Naive thymus-derived CD8-positive, alpha-beta T cell (primary cell): Measurements from ENCODE around the gene CCR4. TPM values are rescaled to one million over a fixed set of nuclear protein-coding genes. Genes with fewer than 3 reads are reported as not detected.
"Not testable (repeated sequence)": the region's sequence is repeated elsewhere in the genome, so short reads cannot be mapped to it uniquely, and the experiment has no call there.

Experiments used
- ATAC-seq, 2 donors: fragments of 150-1000 bp; cut with Tn5 transposase in 1 of 2; sonication (Bioruptor Pico), chemical (Tn5 transposase) in 1 of 2; 1 replicate in 1 of 2; 2 replicates in 1 of 2; pipeline ENCODE4 v1.10.0; 2021; ENCODE audit warnings: mild to moderate bottlenecking in 2 of 2, moderate library complexity in 2 of 2
- POLR2A ChIA-PET: fragments of 350-600 bp; sonication (Branson Sonifier 250); formaldehyde crosslinking; loops from one replicate; lab custom pipeline; 2021; ENCODE audit warnings: antibody characterized with exemption; lab: Charles Lee
- DNase-seq, 10 donors: peaks; one replicate each; pipeline versions ENCODE4 v3.0.0 to v3.0.0-alpha.2; 2020 to 2022
- H3K27ac Mint-ChIP-seq, 10 donors: one replicate each; pipeline ENCODE4 v1.8.0; 2020 to 2022; ENCODE audit warnings: mild to moderate bottlenecking in 10 of 10, mixed read lengths in 10 of 10, moderate library complexity in 4 of 10, inconsistent platforms in 1 of 10
- H3K27me3 Mint-ChIP-seq, 5 donors: one replicate each; pipeline ENCODE4 v1.8.0; 2021 to 2022; ENCODE audit warnings: mixed read lengths in 5 of 5
- H3K36me3 Mint-ChIP-seq, 3 donors: one replicate each; pipeline ENCODE4 v1.8.0; 2020 to 2022; ENCODE audit warnings: mixed read lengths in 3 of 3, mild to moderate bottlenecking in 2 of 3, inconsistent platforms in 1 of 3
- H3K4me1 Mint-ChIP-seq, 4 donors: one replicate each; pipeline ENCODE4 v1.8.0; 2021 to 2022; ENCODE audit warnings: mixed read lengths in 4 of 4
- H3K4me3 Mint-ChIP-seq, 10 donors: one replicate each; pipeline ENCODE4 v1.8.0; 2020 to 2022; ENCODE audit warnings: mild to moderate bottlenecking in 10 of 10, mixed read lengths in 10 of 10, moderate library complexity in 6 of 10, inconsistent platforms in 1 of 10
- H3K9me3 Mint-ChIP-seq, 9 donors: one replicate each; pipeline ENCODE4 v1.8.0; 2020 to 2022; ENCODE audit warnings: mixed read lengths in 9 of 9, mild to moderate bottlenecking in 3 of 9, inconsistent platforms in 1 of 9, moderate library complexity in 1 of 9
- polyA plus RNA-seq, 3 donors: library from polyadenylated mRNA; unstranded; fragments of 300-500 nt; fragmentation: Illumina TruSeq; gene quantifications; one replicate each; pipeline ENCODE4 v1.2.3, GENCODE V29; 2021
- total RNA-seq, 8 experiments: library from RNA in 2 of 8; stranded (reverse) in 2 of 8; gene quantifications; one replicate each; pipeline ENCODE4 v1.2.3 and lab custom pipeline; 2021 to 2026

The CCR4 gene
- total and polyA plus RNA-seq, 5 experiments from 2014 or later = 0.09 to 0.23 (median 0.13) TPM; not detected in 1

DNA sequence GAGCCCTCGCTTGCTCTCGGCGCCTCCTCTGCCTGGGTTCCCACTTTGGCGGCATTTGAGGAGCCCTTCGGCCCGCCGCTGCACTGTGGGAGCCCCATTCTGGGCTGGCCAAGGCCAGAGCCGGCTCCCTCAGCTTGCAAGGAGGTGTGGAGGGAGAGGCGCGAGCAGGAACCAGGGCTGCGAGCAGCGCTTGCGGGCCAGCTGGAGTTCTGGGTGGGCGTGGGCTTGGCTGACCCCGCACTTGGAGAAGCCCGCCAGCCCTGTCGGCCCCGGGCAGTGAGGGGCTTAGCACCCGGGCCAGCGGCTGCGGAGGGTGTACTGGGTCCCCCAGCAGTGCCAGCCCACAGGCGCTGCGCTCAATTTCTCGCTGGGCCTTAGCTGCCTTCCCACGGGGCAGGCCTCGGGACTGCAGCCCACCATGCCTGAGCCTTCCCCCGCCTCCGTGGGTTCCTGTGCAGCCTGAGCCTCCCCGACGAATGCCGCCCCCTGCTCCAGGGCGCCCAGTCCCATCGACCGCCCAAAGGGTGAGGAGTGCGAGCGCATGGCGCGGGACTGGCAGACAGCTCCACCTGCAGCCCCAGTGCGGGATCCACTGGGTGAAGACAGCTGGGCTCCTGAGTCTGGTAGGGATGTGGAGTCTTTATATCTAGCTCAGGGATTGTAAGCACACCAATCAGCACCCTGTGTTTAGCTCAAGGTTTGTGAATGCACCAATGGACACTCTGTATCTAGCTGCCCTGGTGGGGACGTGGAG lies 11.7 kb upstream of the CCR4 start:
- POLR2A ChIA-PET, H3K36me3 Mint-ChIP-seq, ATAC-seq, H3K9me3 Mint-ChIP-seq, DNase-seq, H3K4me3 Mint-ChIP-seq, H3K27ac Mint-ChIP-seq, H3K4me1 Mint-ChIP-seq, H3K27me3 Mint-ChIP-seq: not testable (repeated sequence)

DNA sequence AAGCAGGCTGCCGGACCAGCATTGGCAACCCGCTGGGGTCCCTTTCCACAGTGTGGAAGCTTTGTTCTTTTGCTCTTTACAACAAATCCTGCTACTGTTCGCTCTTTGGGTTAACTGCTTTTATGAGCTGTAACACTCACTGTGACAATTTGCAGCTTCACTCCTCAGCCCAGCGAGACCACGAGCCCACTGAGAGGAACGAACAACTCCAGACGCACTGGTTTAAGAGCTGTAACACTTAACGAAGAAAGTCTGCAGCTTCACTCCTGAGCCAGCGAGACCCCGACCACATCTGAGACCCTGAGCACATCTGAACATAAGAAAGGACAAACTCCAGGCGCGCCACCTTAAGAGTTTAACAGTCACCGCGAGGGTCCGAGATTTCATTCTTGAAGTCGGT lies 10.7 kb upstream of the CCR4 start:
- H3K36me3 Mint-ChIP-seq = no peaks in the 10 kb centered on the region
- H3K9me3 Mint-ChIP-seq = no peaks in the 10 kb centered on the region
- H3K4me3 Mint-ChIP-seq = no peak overlapping the region
- ATAC-seq (no peak), DNase-seq (no peak)
- no peaks in the 10 kb centered on the region for H3K27me3 Mint-ChIP-seq
- no peak overlapping the region for H3K27ac Mint-ChIP-seq
- POLR2A ChIA-PET = no interaction called here
- no peaks in the 10 kb centered on the region for H3K4me1 Mint-ChIP-seq

DNA sequence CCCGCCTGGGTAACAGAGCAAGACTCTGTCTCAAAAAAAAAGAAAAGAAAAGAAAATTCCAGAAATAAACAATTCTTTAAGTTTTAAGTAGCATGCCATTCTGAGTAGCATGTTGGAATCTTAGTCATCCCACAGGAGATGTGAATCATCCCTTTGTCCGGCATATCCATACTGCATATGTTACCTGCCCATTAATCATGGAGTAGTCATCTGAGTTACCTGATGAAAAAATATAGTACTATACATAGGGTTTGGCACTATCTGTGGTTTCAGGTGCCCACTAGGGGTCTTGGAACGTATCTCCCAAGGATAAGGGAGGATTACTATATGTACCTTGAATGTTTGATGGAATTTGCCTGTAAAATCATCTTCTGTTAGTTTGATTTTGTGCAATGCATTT lies 6.3 kb upstream of the CCR4 start:
- peaks cover 0 to 7% (median 1%) of the 10 kb centered on the region in 4 donors for H3K4me1 Mint-ChIP-seq

DNA sequence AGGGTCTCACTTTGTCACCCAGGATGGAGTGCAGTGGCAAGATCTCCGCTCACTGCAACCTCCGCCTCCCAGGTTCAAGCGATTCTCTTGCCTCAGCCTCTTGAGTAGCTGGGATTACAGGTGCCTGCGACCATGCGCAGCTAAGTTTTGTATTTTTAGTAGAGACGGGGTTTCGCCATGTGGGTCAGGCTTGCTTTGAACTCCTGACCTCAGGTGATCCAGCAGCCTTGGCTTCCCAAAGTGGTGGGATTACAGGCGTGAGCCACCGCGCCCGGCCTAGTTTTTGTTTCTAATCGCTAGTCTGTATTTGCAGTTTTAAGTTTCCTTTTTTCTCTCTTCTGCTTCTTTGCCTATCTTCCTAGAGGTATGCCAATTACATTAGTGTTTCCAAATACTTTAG lies 5.8 kb upstream of the CCR4 start:
- DNase-seq = peak in 2 of 10 donors; percentile 49 to 51
- H3K4me3 Mint-ChIP-seq, H3K27ac Mint-ChIP-seq, H3K9me3 Mint-ChIP-seq, ATAC-seq, H3K36me3 Mint-ChIP-seq, H3K27me3 Mint-ChIP-seq, H3K4me1 Mint-ChIP-seq: not testable (repeated sequence)
- POLR2A ChIA-PET = interaction anchor here (0.7 kb wide), 1 partner anchor 168 kb away, joined by 5 read pairs; no protein-coding TSS in a partner anchor

More for the DNA sequence above, 6.3 kb upstream of the CCR4 start:
- H3K27ac Mint-ChIP-seq = no peak overlapping the region
- DNase-seq = no peak
- no peaks in the 10 kb centered on the region for H3K27me3 Mint-ChIP-seq
- H3K36me3 Mint-ChIP-seq = no peaks in the 10 kb centered on the region
- no peak for ATAC-seq
- POLR2A ChIA-PET = interaction anchor here (0.7 kb wide), 1 partner anchor 168 kb away, joined by 5 read pairs; no protein-coding TSS in a partner anchor
- no peaks in the 10 kb centered on the region for H3K9me3 Mint-ChIP-seq
- no peak overlapping the region for H3K4me3 Mint-ChIP-seq

DNA sequence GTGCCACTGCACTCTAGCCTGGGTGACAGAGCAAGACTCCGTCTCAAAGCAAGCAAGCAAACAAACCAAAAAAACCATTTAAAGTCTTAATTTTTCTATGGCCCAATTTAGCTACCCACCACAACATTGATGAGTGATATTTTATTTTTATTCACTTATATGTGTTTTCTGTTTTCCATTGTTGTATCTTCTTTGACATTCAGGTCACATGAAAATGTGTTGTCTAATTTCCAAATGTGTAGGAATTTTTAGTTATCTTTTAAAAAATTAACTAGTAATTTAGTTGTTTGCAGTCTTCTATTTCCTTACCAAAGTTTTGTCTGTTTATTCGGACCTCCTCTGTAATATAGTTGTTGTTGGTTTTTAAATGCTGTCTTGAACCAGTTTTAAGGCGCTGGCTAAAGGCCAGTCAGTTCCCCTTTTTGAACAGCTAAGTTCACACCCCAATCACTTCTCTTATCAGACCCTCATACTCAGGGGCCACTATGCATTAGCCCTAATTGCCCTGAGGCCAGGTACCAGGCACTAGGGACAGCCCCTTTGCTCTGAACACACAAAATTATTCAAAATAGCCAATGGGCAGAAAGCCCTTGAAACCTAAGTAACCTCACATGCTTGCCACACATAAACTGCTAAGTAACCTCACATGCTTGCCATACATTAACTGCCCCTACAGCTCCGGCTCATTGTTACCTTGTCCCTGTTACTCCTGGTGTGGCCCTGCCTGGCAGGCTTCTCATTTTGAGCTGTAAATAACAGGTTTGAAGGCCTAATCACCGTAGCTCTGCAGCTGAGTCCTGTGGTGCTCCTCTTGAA lies 4.3 kb upstream of the CCR4 start:
- H3K4me1 Mint-ChIP-seq = peaks cover 5 to 15% (median 9%) of the 10 kb centered on the region in 4 donors
- ATAC-seq (no peak), DNase-seq (no peak)
- no peaks in the 10 kb centered on the region for H3K27me3 Mint-ChIP-seq
- H3K36me3 Mint-ChIP-seq = no peaks in the 10 kb centered on the region
- POLR2A ChIA-PET = interaction anchor here (1.4 kb wide), 1 partner anchor 127 kb away, joined by 5 read pairs; no protein-coding TSS in a partner anchor
- H3K9me3 Mint-ChIP-seq = no peaks in the 10 kb centered on the region
- H3K4me3 Mint-ChIP-seq = no peak overlapping the region
- no peak overlapping the region for H3K27ac Mint-ChIP-seq

DNA sequence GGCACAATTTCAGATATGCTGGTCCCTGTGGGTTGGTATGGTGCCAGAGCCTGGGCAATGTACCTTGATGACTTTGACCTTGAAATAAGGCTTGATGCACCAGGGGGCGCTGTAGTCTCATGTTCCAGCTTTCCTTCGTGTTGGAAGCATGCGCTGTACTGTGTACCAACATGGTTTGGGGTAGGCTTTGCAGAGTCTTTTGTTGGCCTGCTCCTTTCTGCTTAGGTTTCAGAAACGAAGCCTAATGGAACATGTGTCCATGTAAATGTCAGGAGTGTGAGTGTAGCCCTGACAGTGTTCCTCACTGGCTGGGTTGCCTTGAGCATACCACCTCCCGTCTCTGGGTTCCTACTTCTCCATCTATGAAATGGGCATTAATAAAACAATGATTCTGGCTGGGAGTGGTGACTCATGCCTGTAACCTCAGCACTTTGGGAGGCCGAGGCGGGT lies 3.6 kb upstream of the CCR4 start:
- no peaks in the 10 kb centered on the region for H3K36me3 Mint-ChIP-seq
- DNase-seq (peak; percentile 70 to 91 (median 84)), ATAC-seq (peak; percentile 85 to 95)
- no peak overlapping the region for H3K27ac Mint-ChIP-seq
- peaks cover 5 to 15% (median 11%) of the 10 kb centered on the region in 4 donors for H3K4me1 Mint-ChIP-seq
- no peak overlapping the region for H3K4me3 Mint-ChIP-seq
- no peaks in the 10 kb centered on the region for H3K27me3 Mint-ChIP-seq
- no peaks in the 10 kb centered on the region for H3K9me3 Mint-ChIP-seq
- POLR2A ChIA-PET = interaction anchor here (1.4 to 1.6 kb wide), 2 partner anchors 101 to 127 kb away, joined by 5 read pairs; no protein-coding TSS in a partner anchor

DNA sequence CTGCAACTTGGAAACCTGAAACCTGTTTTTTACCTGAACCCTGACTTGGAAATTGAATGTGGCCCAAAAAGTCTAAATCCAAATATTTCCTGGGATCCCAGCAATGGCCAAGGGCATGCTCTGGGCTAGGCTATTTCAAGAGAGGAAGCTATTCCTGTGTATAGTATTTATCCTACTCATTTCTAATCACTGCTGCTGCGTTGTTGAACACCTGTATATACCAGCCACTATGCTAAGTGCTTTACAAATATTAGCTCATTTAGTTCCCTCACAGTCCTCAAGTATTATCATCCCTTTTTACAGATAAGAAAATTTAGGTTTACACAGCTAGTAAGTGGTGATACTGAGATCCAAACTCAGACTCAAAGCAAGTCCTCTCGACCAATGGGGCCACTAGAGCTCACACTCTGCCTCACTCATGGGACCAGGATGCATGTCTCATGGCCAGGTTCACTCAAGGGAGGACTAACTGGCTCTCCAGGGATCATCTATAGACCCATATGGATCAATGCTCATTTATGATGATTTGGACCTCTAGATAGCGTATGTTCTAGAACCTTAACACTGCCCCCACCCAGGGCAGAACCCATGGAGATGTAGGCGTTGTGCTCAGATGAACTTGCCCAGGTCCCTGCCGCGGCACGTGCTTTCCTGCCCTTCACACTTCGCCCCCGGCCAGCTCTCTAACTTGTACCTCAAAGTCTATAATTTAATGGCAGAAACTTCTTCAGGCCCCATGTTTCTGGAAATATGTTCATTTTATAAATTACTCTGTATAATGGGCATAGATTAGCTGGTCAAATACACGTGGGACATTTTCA lies 2.6 kb upstream of the CCR4 start:
- no peak overlapping the region for H3K4me3 Mint-ChIP-seq
- H3K27ac Mint-ChIP-seq = no peak overlapping the region
- POLR2A ChIA-PET = interaction anchor here (1.6 kb wide), 1 partner anchor 100 kb away, joined by 5 read pairs; no protein-coding TSS in a partner anchor

DNA sequence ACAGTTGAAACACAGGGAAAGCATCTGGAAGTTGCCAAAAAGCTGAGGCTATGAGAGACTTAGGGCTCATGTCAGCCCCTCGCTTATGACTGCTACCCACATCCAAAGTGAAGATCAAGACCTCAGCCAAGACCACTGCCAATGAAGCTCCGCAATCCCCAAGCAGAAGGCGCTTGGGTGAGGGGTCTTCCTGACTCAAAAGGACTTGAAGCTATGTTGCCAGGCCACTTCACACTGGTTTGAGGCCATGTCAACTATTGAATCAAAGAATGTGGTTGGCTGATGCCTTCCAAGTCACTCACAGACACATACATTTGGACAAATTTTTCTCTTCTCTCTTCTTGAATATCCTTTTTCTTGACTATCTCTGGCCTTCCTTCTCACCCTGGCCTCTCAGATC lies 928 bp upstream of the CCR4 start:
- no peaks in the 10 kb centered on the region for H3K27me3 Mint-ChIP-seq
- H3K27ac Mint-ChIP-seq = peak overlapping the region in 1 of 10 donors; percentile 31
- no peak for ATAC-seq
- H3K4me3 Mint-ChIP-seq = peak overlapping the region in 1 of 10 donors; percentile 52
- H3K9me3 Mint-ChIP-seq = no peaks in the 10 kb centered on the region
- POLR2A ChIA-PET = no interaction called here
- H3K36me3 Mint-ChIP-seq = no peaks in the 10 kb centered on the region
- H3K4me1 Mint-ChIP-seq = peaks cover 7 to 15% (median 11%) of the 10 kb centered on the region in 4 donors
- DNase-seq = no peak

More for the DNA sequence above, 2.6 kb upstream of the CCR4 start:
- H3K4me1 Mint-ChIP-seq = peaks cover 7 to 15% (median 11%) of the 10 kb centered on the region in 4 donors
- ATAC-seq = no peak
- no peaks in the 10 kb centered on the region for H3K27me3 Mint-ChIP-seq
- no peaks in the 10 kb centered on the region for H3K9me3 Mint-ChIP-seq
- no peaks in the 10 kb centered on the region for H3K36me3 Mint-ChIP-seq
- no peak for DNase-seq

DNA sequence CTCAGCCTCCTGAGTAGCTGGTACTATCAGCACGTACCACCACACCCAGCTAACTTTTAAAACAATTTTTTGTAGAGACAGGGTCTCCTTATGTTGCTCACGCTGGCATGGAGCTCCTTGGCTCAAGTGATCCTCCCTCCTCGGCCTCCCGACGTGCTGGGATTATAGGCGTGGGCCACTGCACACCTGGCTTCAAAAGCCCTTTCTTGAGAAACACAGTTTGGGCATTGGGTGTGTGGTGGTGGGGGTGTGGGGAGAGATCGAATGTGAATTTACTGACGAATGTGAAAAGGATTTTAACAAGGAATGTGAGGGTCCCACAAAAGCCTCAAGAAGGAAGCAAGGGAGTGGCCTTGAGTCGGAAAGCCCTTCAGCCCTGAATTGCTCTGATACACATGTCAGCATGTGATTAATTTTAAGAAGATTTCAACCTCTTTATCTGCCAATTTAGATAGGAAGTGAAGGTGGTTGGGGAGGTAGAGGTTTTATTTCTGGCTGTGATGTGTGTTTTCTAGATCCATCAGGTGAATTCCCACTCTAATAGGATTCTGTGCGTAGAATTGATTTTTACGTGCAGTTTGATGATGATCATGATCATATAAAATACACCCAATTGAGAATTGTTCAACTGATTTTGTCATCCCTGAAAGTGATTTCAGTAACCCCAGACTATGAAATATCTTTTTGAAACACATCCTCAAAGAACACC lies 1.1 kb downstream of the CCR4 start:
- Mint-ChIP-seq H3K27ac (peak overlapping the region in 2 of 10 donors; percentile 19 to 43), H3K9me3 (no peaks in the 10 kb centered on the region), H3K4me1 (peaks cover 7 to 14% (median 11%) of the 10 kb centered on the region in 4 donors), H3K27me3 (peaks cover 0 to 2% (median 0%) of the 10 kb centered on the region in 5 donors), H3K4me3 (peak overlapping the region in 2 of 10 donors; percentile 54 to 75), H3K36me3 (no peaks in the 10 kb centered on the region)
- POLR2A ChIA-PET = no interaction called here
- ATAC-seq (no peak), DNase-seq (no peak)

DNA sequence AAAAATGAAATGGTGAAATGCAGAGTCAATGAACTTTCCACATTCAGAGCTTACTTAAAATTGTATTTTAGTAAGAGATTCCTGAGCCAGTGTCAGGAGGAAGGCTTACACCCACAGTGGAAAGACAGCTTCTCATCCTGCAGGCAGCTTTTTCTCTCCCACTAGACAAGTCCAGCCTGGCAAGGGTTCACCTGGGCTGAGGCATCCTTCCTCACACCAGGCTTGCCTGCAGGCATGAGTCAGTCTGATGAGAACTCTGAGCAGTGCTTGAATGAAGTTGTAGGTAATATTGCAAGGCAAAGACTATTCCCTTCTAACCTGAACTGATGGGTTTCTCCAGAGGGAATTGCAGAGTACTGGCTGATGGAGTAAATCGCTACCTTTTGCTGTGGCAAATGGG lies 3.1 kb downstream of the CCR4 start:
- POLR2A ChIA-PET = no interaction called here

DNA sequence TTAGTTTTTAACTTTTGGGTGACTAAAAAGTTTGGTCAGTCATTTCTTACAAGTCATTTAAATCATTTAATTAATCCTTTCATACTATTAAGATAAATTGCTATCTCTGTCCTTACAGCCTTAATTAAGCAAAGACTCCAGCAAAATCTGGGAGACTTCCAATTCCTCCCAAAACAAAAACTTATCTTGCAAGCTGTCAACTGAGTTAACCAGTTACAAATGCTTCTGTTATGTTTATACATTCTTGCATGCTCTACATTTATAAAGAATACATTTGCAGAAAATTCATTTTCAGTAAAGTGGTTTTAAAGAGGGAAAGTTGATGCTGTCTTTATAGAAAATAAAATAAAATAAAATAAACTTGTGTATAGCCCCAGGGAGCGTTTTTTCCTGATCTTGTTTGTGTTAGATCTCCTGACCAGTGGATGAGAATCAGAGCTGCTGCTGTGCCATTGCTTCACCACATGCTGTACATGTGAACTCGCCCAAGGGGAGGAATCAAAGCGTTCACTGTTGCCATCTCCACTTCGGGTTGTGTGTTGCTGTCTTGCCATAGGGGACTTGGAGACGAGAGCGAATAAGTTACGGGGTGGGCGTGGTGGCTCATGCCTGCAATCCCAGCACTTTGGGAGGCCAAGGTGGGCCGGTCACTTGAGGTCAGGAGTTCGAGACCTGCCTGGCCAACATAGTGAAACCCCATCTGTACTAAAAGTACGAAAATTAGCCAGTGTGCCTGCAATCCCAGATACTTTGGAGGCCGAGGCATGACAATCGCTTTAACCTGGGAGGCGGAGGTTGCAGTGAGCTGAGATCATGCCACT lies 5.5 kb downstream of the CCR4 start:
- ATAC-seq (no peak), DNase-seq (no peak)
- H3K9me3 Mint-ChIP-seq = no peaks in the 10 kb centered on the region
- peak overlapping the region in 1 of 10 donors; percentile 27 for H3K4me3 Mint-ChIP-seq
- H3K27ac Mint-ChIP-seq = no peak overlapping the region
- peaks cover under 1 to 17% (median 2%) of the 10 kb centered on the region in 4 donors for H3K4me1 Mint-ChIP-seq
- POLR2A ChIA-PET = no interaction called here
- H3K36me3 Mint-ChIP-seq = no peaks in the 10 kb centered on the region
- H3K27me3 Mint-ChIP-seq = peaks cover 0 to 2% (median 0%) of the 10 kb centered on the region in 5 donors

More for the DNA sequence above, 3.1 kb downstream of the CCR4 start:
- Mint-ChIP-seq H3K9me3 (no peaks in the 10 kb centered on the region), H3K36me3 (no peaks in the 10 kb centered on the region), H3K4me3 (peak overlapping the region in 2 of 10 donors; percentile 54 to 75), H3K27ac (no peak overlapping the region), H3K27me3 (peaks cover 0 to 2% (median 0%) of the 10 kb centered on the region in 5 donors), H3K4me1 (peaks cover 7 to 12% (median 8%) of the 10 kb centered on the region in 4 donors)
- no peak for DNase-seq
- no peak for ATAC-seq
